ENCODE results near the gene TRDN.

- TF ChIP-seq CTCF (IDR thresholded peaks at IDR 0.05 in 8 of 11, conservative IDR thresholded peaks at IDR 0.05 in 3 of 11) (no peak), POLR2AphosphoS5 (IDR thresholded peaks at IDR 0.05) (no peak)
These were observed 32.7 kb downstream of the TRDN start for GRCh38 chr6:123604067-123604466.
